CD14-positive monocyte (primary cell): ENCODE data around the gene REEP3. TPM values are rescaled to one million over a fixed set of nuclear protein-coding genes. Genes with fewer than 3 reads are reported as not detected.

Experiments used
- DNase-seq, 3 donors: peaks; one replicate each; pipeline ENCODE4 v3.0.0-alpha.2; 2011 to 2022
- H2AFZ ChIP-seq: 2 replicates; pipeline ENCODE4 v1.6.0; 2012; ENCODE audit warnings: mild to moderate bottlenecking, low read depth, low read length, inconsistent platforms; ENCODE audit not compliant: insufficient read depth, poor library complexity, severe bottlenecking
- H3K27ac ChIP-seq, 2 donors: 1 replicate in 1 of 2; 2 replicates in 1 of 2; pipeline ENCODE4 v1.5.1; 2012 to 2013; ENCODE audit warnings: low read length in 2 of 2, control low read depth in 1 of 2, inconsistent platforms in 1 of 2, low read depth in 1 of 2, mild to moderate bottlenecking in 1 of 2
- H3K27me3 ChIP-seq, 2 donors: one replicate each; pipeline versions ENCODE4 v1.6.0 to v1.6.1; 2011 to 2013; ENCODE audit warnings: low read length in 2 of 2; ENCODE audit not compliant: control insufficient read depth in 2 of 2, insufficient read depth in 2 of 2
- H3K36me3 ChIP-seq, 2 donors: replicated peaks in 1 of 2; 1 replicate in 1 of 2; 2 replicates in 1 of 2; pipeline versions ENCODE4 v1.5.1 to v1.6.1; 2012 to 2013; ENCODE audit warnings: low read length in 2 of 2, control low read depth in 1 of 2, inconsistent platforms in 1 of 2, mild to moderate bottlenecking in 1 of 2; ENCODE audit not compliant: insufficient read depth in 2 of 2, control insufficient read depth in 1 of 2
- H3K4me1 ChIP-seq, 2 donors: 1 replicate in 1 of 2; 2 replicates in 1 of 2; pipeline versions ENCODE4 v1.5.1 to v1.6.1; 2012 to 2013; ENCODE audit warnings: low read length in 2 of 2, control low read depth in 1 of 2, inconsistent platforms in 1 of 2, mild to moderate bottlenecking in 1 of 2, moderate library complexity in 1 of 2; ENCODE audit not compliant: insufficient read depth in 2 of 2, control insufficient read depth in 1 of 2
- H3K4me2 ChIP-seq: replicated peaks from 2 replicates; pipeline ENCODE3; 2012; ENCODE audit warnings: low read length, moderate library complexity, mild to moderate bottlenecking; ENCODE audit not compliant: poor library complexity, severe bottlenecking; ENCODE audit errors: extremely low read depth
- H3K4me3 ChIP-seq, 3 experiments: fragments of 200-600 bp in 1 of 3; sonication (generic) in 1 of 3; replicated peaks in 1 of 3; 1 replicate in 2 of 3; 2 replicates in 1 of 3; pipeline ENCODE4 v1.5.1; 2011 to 2013; ENCODE audit warnings: low read length in 3 of 3, mild to moderate bottlenecking in 3 of 3, control low read depth in 2 of 3, low read depth in 2 of 3, inconsistent platforms in 1 of 3, moderate library complexity in 1 of 3
- H3K79me2 ChIP-seq: 2 replicates; pipeline ENCODE4 v1.6.0; 2012; ENCODE audit warnings: mild to moderate bottlenecking, control low read depth, inconsistent platforms, low read length, moderate library complexity; ENCODE audit not compliant: insufficient read depth
- H3K9ac ChIP-seq: 2 replicates; pipeline ENCODE4 v1.6.0; 2017; ENCODE audit warnings: low read length, mild to moderate bottlenecking; ENCODE audit not compliant: insufficient read depth, poor library complexity, severe bottlenecking
- H3K9me3 ChIP-seq, 2 donors: replicated peaks in 1 of 2; 1 replicate in 1 of 2; 2 replicates in 1 of 2; pipeline versions ENCODE4 v1.5.1 to v1.6.1; 2012 to 2013; ENCODE audit warnings: low read length in 2 of 2, control low read depth in 1 of 2; ENCODE audit not compliant: control insufficient read depth in 1 of 2, insufficient read depth in 1 of 2
- H4K20me1 ChIP-seq: 2 replicates; pipeline ENCODE4 v1.6.0; 2012; ENCODE audit warnings: mild to moderate bottlenecking, low read length, control low read depth, moderate library complexity; ENCODE audit not compliant: insufficient read depth
- H3K27ac Mint-ChIP-seq, 7 donors: one replicate each; pipeline ENCODE4 v1.8.0; 2020; ENCODE audit warnings: mild to moderate bottlenecking in 7 of 7, mixed read lengths in 7 of 7, moderate library complexity in 6 of 7, inconsistent platforms in 2 of 7
- H3K27me3 Mint-ChIP-seq, 3 donors: one replicate each; pipeline ENCODE4 v1.8.0; 2021 to 2022; ENCODE audit warnings: low read depth in 3 of 3, mild to moderate bottlenecking in 3 of 3, mixed read lengths in 3 of 3, moderate library complexity in 3 of 3, inconsistent platforms in 1 of 3
- H3K36me3 Mint-ChIP-seq, 2 donors: one replicate each; pipeline ENCODE4 v1.8.0; 2020; ENCODE audit warnings: mixed read lengths in 2 of 2, inconsistent platforms in 1 of 2, mild to moderate bottlenecking in 1 of 2
- H3K4me1 Mint-ChIP-seq: one replicate; pipeline ENCODE4 v1.8.0; 2020; ENCODE audit warnings: mild to moderate bottlenecking, mixed read lengths
- H3K4me3 Mint-ChIP-seq, 2 donors: one replicate each; pipeline ENCODE4 v1.8.0; 2020; ENCODE audit warnings: mild to moderate bottlenecking in 2 of 2, mixed read lengths in 2 of 2, moderate library complexity in 1 of 2
- H3K9me3 Mint-ChIP-seq, 7 donors: one replicate each; pipeline ENCODE4 v1.8.0; 2020 to 2022; ENCODE audit warnings: mixed read lengths in 7 of 7, mild to moderate bottlenecking in 6 of 7, moderate library complexity in 6 of 7, inconsistent platforms in 2 of 7
- WGBS: methylation state at CpG from one replicate; pipeline ENCODE4 v1.1.5; 2013; ENCODE audit warnings: missing lambda C conversion rate; ENCODE audit not compliant: insufficient coverage; 5-methylcytosine and 5-hydroxymethylcytosine counted together
- intact Hi-C, 2 donors: fragments of 100-400 bp; cut with micrococcal nuclease; formaldehyde crosslinking; loops; one replicate each; pipeline versions ENCODE4 v1.15.0 to v1.15.1; 2023
- polyA plus RNA-seq, 3 donors: library from polyadenylated mRNA; depleted of rRNA in 1 of 3; unstranded in 2 of 3; stranded (reverse) in 1 of 3; fragments of 300-500 nt in 2 of 3; fragments of >200 nt in 1 of 3; fragmentation: Illumina TruSeq in 2 of 3; gene quantifications; 1 replicate in 2 of 3; 2 replicates in 1 of 3; pipeline ENCODE4 v1.2.3, GENCODE V29; 2012 to 2021
- TF ChIP-seq, protein P1 (sequence below): fragments of 200-600 bp; IDR thresholded peaks from one replicate; pipeline ENCODE4 v1.8.0; 2022; ENCODE audit warnings: antibody characterized with exemption, mild to moderate bottlenecking

Gene REEP3
- polyA plus RNA-seq, 3 donors = 9.1 to 17.7 (median 17.7) TPM

DNA sequence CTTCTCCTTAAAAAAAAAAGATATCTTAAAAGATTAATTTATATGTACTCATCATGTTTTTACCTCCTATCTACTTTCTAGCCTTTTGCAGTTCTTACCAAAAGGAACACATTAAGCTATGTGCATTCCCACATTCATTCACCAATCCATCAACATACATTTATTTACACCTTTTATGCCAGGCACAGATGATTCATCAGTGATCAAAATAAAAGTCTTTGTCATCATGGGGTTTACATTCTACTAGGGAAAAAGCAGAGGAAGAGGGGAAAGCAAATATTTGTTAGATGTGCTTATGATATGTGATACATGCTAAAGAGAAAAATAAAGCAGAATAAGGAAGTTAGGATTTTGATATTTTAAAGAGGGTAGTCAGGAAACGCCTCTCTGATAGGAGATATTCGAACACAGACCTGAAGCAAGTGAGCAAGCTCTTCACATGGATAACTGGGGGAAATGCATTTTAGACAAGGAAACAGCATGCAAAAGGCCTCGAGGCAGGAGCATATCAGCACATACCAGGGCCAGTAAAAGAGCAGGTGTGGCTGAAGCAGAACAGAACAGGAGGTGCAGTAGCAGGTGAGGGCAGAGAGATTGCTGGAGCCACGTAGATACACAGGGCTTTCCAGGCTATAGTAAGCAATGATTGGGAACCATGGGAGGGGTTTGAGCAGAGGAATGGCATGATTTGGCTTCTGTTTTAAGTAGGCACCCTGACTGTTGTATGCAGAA is 67.4 kb downstream of the REEP3 start:
- Histone ChIP-seq H3K4me3 (no peak overlapping the region), H3K27ac (no peak overlapping the region), H3K4me2 (no peak overlapping the region), H4K20me1 (peaks cover 9% of the 10 kb centered on the region), H3K79me2 (peaks cover 5% of the 10 kb centered on the region), H3K9me3 (no peaks in the 10 kb centered on the region), H3K27me3 (no peaks in the 10 kb centered on the region), H3K9ac (no peak overlapping the region), H2AFZ (no peak overlapping the region), H3K4me1 (no peaks in the 10 kb centered on the region), H3K36me3 (no peaks in the 10 kb centered on the region)
- DNase-seq = no peak
- H3K27ac Mint-ChIP-seq = no peak overlapping the region
- TF ChIP-seq, protein P1, sequence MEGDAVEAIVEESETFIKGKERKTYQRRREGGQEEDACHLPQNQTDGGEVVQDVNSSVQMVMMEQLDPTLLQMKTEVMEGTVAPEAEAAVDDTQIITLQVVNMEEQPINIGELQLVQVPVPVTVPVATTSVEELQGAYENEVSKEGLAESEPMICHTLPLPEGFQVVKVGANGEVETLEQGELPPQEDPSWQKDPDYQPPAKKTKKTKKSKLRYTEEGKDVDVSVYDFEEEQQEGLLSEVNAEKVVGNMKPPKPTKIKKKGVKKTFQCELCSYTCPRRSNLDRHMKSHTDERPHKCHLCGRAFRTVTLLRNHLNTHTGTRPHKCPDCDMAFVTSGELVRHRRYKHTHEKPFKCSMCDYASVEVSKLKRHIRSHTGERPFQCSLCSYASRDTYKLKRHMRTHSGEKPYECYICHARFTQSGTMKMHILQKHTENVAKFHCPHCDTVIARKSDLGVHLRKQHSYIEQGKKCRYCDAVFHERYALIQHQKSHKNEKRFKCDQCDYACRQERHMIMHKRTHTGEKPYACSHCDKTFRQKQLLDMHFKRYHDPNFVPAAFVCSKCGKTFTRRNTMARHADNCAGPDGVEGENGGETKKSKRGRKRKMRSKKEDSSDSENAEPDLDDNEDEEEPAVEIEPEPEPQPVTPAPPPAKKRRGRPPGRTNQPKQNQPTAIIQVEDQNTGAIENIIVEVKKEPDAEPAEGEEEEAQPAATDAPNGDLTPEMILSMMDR = no peak
- 78% methylated on average over 4 of the region's 4 CpGs for WGBS
- H3K36me3 Mint-ChIP-seq = peaks cover 0 to 5% of the 10 kb centered on the region in 2 donors
- intact Hi-C loops = no loop called here
- no peaks in the 10 kb centered on the region for H3K27me3 Mint-ChIP-seq
- no peak overlapping the region for H3K4me3 Mint-ChIP-seq
- H3K4me1 Mint-ChIP-seq = peaks cover 6% of the 10 kb centered on the region
- H3K9me3 Mint-ChIP-seq = peaks cover 0 to 5% (median 1%) of the 10 kb centered on the region in 7 donors

DNA sequence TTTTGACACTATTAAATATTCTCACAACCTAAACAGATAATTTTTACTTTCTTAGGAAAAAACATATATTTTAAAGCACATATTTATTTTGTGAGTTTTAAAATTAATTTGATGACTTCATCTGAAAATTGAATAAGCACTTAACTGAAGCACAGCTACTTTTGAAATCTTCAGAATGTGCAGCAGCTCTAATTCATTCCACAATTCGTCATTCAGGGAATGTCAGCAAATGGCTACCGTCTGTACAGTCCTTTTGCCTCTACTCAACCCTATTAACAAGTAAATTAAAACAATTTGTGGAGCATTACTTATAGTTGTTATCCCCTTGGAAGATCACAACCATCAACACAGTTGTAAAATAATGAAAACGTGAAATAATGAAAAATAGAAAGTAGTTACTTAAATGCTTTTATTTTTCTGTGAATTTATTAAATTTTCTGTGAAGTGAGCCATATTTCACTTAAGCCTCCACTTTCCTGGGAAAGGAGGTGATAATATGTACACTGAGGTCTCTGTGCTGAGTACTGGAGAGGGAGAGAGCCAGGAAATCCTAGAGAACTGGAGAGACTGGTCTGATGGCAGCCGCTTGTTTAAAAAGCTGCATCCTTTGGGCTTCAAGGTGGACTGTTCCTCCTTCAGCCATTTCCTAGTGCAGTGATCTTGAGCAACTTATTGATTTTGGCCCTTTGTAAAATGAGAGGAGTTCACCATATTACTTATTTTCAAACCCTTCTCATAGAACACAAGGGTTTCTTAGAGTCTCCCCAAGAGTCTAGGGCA is 70.6 kb downstream of the REEP3 start:
- no peaks in the 10 kb centered on the region for H3K9me3 ChIP-seq
- H3K4me3 Mint-ChIP-seq = no peak overlapping the region
- H3K4me2 ChIP-seq = no peak overlapping the region
- no peaks in the 10 kb centered on the region for H3K27me3 ChIP-seq
- no peak overlapping the region for H3K27ac Mint-ChIP-seq
- no CpG with 5 or more reads among the region's 4 CpGs for WGBS
- TF ChIP-seq, protein P1 = no peak
- H3K4me3 ChIP-seq = no peak overlapping the region
- H3K9me3 Mint-ChIP-seq = peaks cover 0 to 5% (median 1%) of the 10 kb centered on the region in 7 donors
- no peak overlapping the region for H3K9ac ChIP-seq
- no peak overlapping the region for H2AFZ ChIP-seq
- no peaks in the 10 kb centered on the region for H3K79me2 ChIP-seq
- H3K4me1 Mint-ChIP-seq = peaks cover 8% of the 10 kb centered on the region
- no peak for DNase-seq
- H3K36me3 Mint-ChIP-seq = peaks cover 17 to 18% of the 10 kb centered on the region in 2 donors
- intact Hi-C loops = no loop called here
- H3K36me3 ChIP-seq = peaks cover 3 to 22% of the 10 kb centered on the region in 2 donors
- H3K27ac ChIP-seq = no peak overlapping the region
- no peaks in the 10 kb centered on the region for H3K27me3 Mint-ChIP-seq
- peaks cover 8% of the 10 kb centered on the region for H4K20me1 ChIP-seq
- no peaks in the 10 kb centered on the region for H3K4me1 ChIP-seq
